H1 (cell line): Measurements from ENCODE around the gene CACNA2D4. TPM values are rescaled to one million over a fixed set of nuclear protein-coding genes. Genes with fewer than 3 reads are reported as not detected.

Source experiments
- CHD2 ChIP-seq: IDR thresholded peaks from 2 replicates; pipeline ENCODE4 v1.6.1; 2012; ENCODE audit warnings: low read length, improper control_type of control experiment
- E2F6 ChIP-seq: IDR thresholded peaks from 2 replicates; pipeline ENCODE4 v1.6.1; 2012; ENCODE audit warnings: inconsistent platforms
- GABPA ChIP-seq: IDR thresholded peaks from 2 replicates; pipeline ENCODE4 v1.6.1; 2011; ENCODE audit warnings: mild to moderate bottlenecking, low read length, moderate library complexity, borderline replicate concordance; ENCODE audit not compliant: insufficient read depth
- MAX ChIP-seq: IDR thresholded peaks from 2 replicates; pipeline ENCODE4 v1.6.1; 2012; ENCODE audit warnings: inconsistent platforms
- RAD21 ChIP-seq, 2 experiments: IDR thresholded peaks in 1 of 2; conservative IDR thresholded peaks in 1 of 2; 2 replicates each; pipeline ENCODE4 v1.6.1; 2011; ENCODE audit warnings: low read depth in 2 of 2, low read length in 2 of 2, improper control_type of control experiment in 1 of 2, inconsistent platforms in 1 of 2, mild to moderate bottlenecking in 1 of 2, moderate library complexity in 1 of 2
- SIN3A ChIP-seq, 2 experiments: IDR thresholded peaks in 1 of 2; conservative IDR thresholded peaks in 1 of 2; 2 replicates each; pipeline ENCODE4 v1.6.1; 2011 to 2012; ENCODE audit warnings: low read length in 2 of 2, improper control_type of control experiment in 1 of 2, low read depth in 1 of 2, mild to moderate bottlenecking in 1 of 2
- SIX5 ChIP-seq: IDR thresholded peaks from 2 replicates; pipeline ENCODE4 v1.6.1; 2011; ENCODE audit warnings: mild to moderate bottlenecking, low read depth, low read length
- SP1 ChIP-seq: IDR thresholded peaks from 2 replicates; pipeline ENCODE4 v1.6.1; 2011; ENCODE audit warnings: low read depth, low read length
- SP2 ChIP-seq: IDR thresholded peaks from 2 replicates; pipeline ENCODE4 v1.6.1; 2012; ENCODE audit warnings: mild to moderate bottlenecking, low read length, inconsistent platforms
- TAF7 ChIP-seq: optimal IDR thresholded peaks from 2 replicates; pipeline ENCODE3; 2011; ENCODE audit warnings: low read depth, mild to moderate bottlenecking, inconsistent platforms, low read length, moderate library complexity, borderline replicate concordance
- TBP ChIP-seq: IDR thresholded peaks from 2 replicates; pipeline ENCODE4 v1.6.1; 2011; ENCODE audit warnings: low read depth, low read length, improper control_type of control experiment
- YY1 ChIP-seq: IDR thresholded peaks from 2 replicates; pipeline ENCODE4 v1.6.1; 2011; ENCODE audit warnings: low read depth, mild to moderate bottlenecking, low read length
- polyA plus RNA-seq, 7 experiments: library from polyadenylated mRNA; depleted of rRNA in 3 of 7; stranded (reverse) in 5 of 7; unstranded in 2 of 7; fragments of >200 nt in 5 of 7; fragments of 200-250 nt in 2 of 7; gene quantifications; 1 replicate in 5 of 7; 2 replicates in 1 of 7; 4 replicates in 1 of 7; pipeline versions ENCODE4 v1.2.1 to v1.2.3, GENCODE V29; 2011 to 2013; ENCODE audit warnings: missing spikeins in 2 of 7, mixed read lengths in 2 of 7
- total RNA-seq: library from RNA; stranded (reverse); fragmentation: NEBNext Ultra II Directional; extraction: Animal tissue kit (Norgen Biotek cat#: 25700); gene quantifications from 2 replicates; pipeline ENCODE4 v1.2.1, GENCODE V29; 2021

CACNA2D4 gene
- total and polyA plus RNA-seq, 2 of the 8 experiments (the other 6 are each of a cell fraction or from before 2014, with no cell fraction given): 0.44 to 0.88 TPM

GRCh38 chr12:1804545-1805332 is 113.7 kb downstream of the CACNA2D4 start (continued):
- TF ChIP-seq RAD21 (IDR thresholded peaks at IDR 0.05 in 1 of 2, conservative IDR thresholded peaks at IDR 0.05 in 1 of 2; ENCODE audit: low read depth in 2 of 2, low read length in 2 of 2) (no peak), SP1 (peak; percentile 72; the same call in 1 of the 2 replicates), SIN3A (conservative IDR thresholded peaks at IDR 0.05 in 1 of 2, IDR thresholded peaks at IDR 0.05 in 1 of 2; ENCODE audit: low read depth in 1 of 2, low read length in 2 of 2) (0 out of 4 replicates have a peak, but pooled peaks of 1 of the 2 experiments have one; percentile 40), CHD2 (peak; percentile 69), TAF7 (no peak), SIX5 (peak; percentile 82), TBP (peak; percentile 25; the same call in 1 of the 2 replicates), SP2 (peak; percentile 28; the same call in 1 of the 2 replicates), E2F6 (peak; percentile 91), MAX (peak; percentile 87), GABPA (peak; percentile 88), YY1 (peak; percentile 95)
